GM12891 (cell line): Measurements from ENCODE around the gene LDAH.

ENCODE experiments used
- PAX5 ChIP-seq: IDR thresholded peaks from 2 replicates; pipeline ENCODE4 v1.6.1; 2011; ENCODE audit warnings: low read length, moderate library complexity, mild to moderate bottlenecking; ENCODE audit not compliant: insufficient read depth, severe bottlenecking
- POLR2A ChIP-seq: IDR thresholded peaks from 2 replicates; pipeline ENCODE4 v1.6.1; 2011; ENCODE audit warnings: low read depth, low read length, control low read depth
- POLR2AphosphoS5 ChIP-seq: IDR thresholded peaks from 2 replicates; pipeline ENCODE4 v1.6.1; 2011; ENCODE audit warnings: low read depth, low read length, control low read depth
- POU2F2 ChIP-seq: IDR thresholded peaks from 2 replicates; pipeline ENCODE4 v1.6.1; 2011; ENCODE audit warnings: low read depth, mild to moderate bottlenecking, control low read depth, low read length, moderate library complexity
- SPI1 ChIP-seq: IDR thresholded peaks from 2 replicates; pipeline ENCODE4 v1.6.1; 2011; ENCODE audit warnings: low read depth, low read length, control low read depth
- TAF1 ChIP-seq: IDR thresholded peaks from 2 replicates; pipeline ENCODE4 v1.6.1; 2011; ENCODE audit warnings: low read depth, low read length, control low read depth

DNA sequence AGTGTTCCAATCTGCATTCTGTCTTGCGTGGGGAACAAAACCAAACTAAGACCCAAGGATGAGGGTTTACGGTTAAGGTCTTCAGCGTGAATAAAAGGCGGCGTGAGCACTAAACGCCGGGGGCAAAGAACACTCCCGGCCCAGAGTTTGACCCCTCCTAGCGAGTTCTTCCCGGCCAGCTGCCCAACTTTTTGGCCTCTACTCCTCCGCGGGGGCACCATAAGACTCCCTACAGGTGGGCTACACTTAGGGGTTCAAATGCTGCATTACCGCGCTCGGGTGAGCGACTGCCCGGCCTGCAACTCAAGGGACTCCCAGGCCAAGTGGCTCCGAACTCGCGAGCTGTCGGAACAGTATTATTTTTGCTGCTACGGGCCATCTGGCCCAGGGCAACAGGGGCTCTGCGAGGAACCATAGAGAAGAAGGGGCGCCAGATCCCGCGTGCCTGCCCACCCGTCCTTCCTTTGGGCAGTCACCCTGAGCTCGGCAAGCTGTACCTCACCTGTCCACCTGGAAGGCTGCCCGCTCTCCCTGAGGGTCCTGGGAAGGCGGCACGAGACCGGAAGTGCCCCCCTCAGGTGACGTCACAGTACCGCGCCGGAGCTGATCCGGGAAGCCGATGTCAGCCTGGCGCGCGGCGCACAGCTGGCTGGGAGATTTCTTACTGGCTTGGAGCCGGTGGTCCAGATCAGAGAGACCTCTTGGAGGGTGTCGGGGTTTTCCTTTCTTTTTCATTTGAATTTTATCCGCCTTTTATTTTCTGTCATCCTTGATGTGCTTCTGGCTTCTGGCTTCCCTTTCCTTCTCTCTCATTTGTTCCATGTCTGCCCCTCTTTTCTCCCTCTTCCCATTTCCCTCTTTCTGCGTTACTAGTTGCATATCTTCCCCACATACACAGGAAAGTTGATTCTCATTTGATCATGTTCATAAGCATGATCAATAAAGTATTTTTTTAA is at the start of gene LDAH:
- TF ChIP-seq POLR2AphosphoS5: peak; percentile 85
- TF ChIP-seq POLR2A: peak; percentile 88
- peak; percentile 76; the same call in 1 of the 2 replicates for TF ChIP-seq TAF1
- 0 out of 2 replicates have a peak, but pooled peaks have one; percentile 26 for TF ChIP-seq SPI1
- peak; percentile 51; the same call in 1 of the 2 replicates for TF ChIP-seq POU2F2
- no peak for TF ChIP-seq PAX5
